Lower leg skin (tissue), 4 donors: ENCODE results near the gene TAF13. TPM values are rescaled to one million over a fixed set of nuclear protein-coding genes. Genes with fewer than 3 reads are reported as not detected.
A peak's percentile ranks its signal among the peaks of the same experiment; 100 is the strongest.

Experiments used
- DNase-seq, 2 donors: peaks; one replicate each; pipeline ENCODE4 v3.0.0-alpha.2; 2019; ENCODE audit warnings: low spot score in 2 of 2
- H3K4me3 ChIP-seq: fragments of 200-600 bp; sonication (generic); 2 replicates; pipeline ENCODE4 v1.5.1; 2017; ENCODE audit warnings: mild to moderate bottlenecking, low read depth; ENCODE audit not compliant: poor library complexity, severe bottlenecking
- CTCF ChIP-seq, 3 donors: fragments of 450-650 bp; IDR thresholded peaks; one replicate each; pipeline ENCODE4 v1.5.1; 2016; ENCODE audit warnings: antibody characterized with exemption in 3 of 3, mild to moderate bottlenecking in 3 of 3, moderate library complexity in 2 of 3
- POLR2A ChIP-seq, 2 donors: fragments of 450-650 bp; IDR thresholded peaks; one replicate each; pipeline ENCODE4 v1.6.1; 2016 to 2017; ENCODE audit warnings: antibody characterized with exemption in 2 of 2, mild to moderate bottlenecking in 1 of 2, moderate library complexity in 1 of 2
- WGBS, 2 donors: methylation state at CpG; one replicate each; pipeline ENCODE4 v1.1.5; 2018; 5-methylcytosine and 5-hydroxymethylcytosine counted together
- intact Hi-C: fragments of 100-400 bp; cut with DNase I; formaldehyde crosslinking; loops from one replicate; pipeline ENCODE4 v1.15.0; 2023; ENCODE audit warnings: low total_unique reads
- total RNA-seq, 4 donors: library from RNA; depleted of rRNA; stranded (reverse); fragments of >200 nt; gene quantifications; one replicate each; pipeline ENCODE4 v1.1.0, GENCODE V29; 2016

The TAF13 gene, protein sequence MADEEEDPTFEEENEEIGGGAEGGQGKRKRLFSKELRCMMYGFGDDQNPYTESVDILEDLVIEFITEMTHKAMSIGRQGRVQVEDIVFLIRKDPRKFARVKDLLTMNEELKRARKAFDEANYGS
- total RNA-seq, result 10 to 100 TPM; 22.2 to 28.9 (median 23.9) TPM

- intact Hi-C loops, result no loop called here
- WGBS, 2 donors, result 5% methylated on average over 36 to 39 of the region's 39 CpGs
- H3K4me3 ChIP-seq, result peak within 1 kb of the TSS; percentile 71
- peak; percentile 92 to 99 for DNase-seq
- TF ChIP-seq CTCF (IDR thresholded peaks at IDR 0.05) (no peak), POLR2A (IDR thresholded peaks at IDR 0.05) (peak in 1 of 2 donors; percentile 38)
These were observed at the start of gene TAF13 for GRCh38 chr1:109075531-109076490. TAF13 (minus strand) TSS chr1:109076003; CDS start chr1:109075947, 56 bp downstream.

GRCh38 chr1:109120356-109120755, 44.6 kb upstream of the TAF13 start:
- TF ChIP-seq POLR2A (IDR thresholded peaks at IDR 0.05), result no peak
- TF ChIP-seq CTCF (IDR thresholded peaks at IDR 0.05), result no peak
- no peak for DNase-seq
- 90 to 91% methylated on average over 5 of the region's 5 CpGs for WGBS, 2 donors
- intact Hi-C loops, result no loop called here
- H3K4me3 ChIP-seq, result no peak overlapping the region

DNA sequence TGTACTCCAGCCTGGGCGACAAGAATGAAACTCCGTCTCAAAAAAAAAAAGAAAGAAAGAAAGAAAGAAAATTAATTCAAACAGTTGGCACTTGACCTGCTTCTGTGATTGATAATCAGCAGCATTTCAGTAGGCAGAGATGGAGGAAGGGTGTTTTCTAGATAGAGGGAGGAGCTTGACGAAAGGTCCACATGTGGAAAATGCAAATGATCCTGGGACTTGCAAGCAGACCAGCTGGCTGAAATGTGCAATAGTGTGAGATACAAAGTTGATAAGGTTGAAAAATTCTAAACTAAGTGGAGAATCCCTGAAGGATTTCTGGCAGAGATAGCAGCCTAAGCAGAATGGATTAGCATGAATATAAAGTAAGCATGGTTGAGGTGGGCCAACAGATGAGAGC, 42.3 kb upstream of the TAF13 start:
- 77 to 91% methylated on average over 3 of the region's 3 CpGs for WGBS, 2 donors
- intact Hi-C loops, result no loop called here
- H3K4me3 ChIP-seq, result no peak overlapping the region
- DNase-seq, result no peak
- TF ChIP-seq CTCF (IDR thresholded peaks at IDR 0.05), result no peak
- no peak for TF ChIP-seq POLR2A (IDR thresholded peaks at IDR 0.05)

DNA sequence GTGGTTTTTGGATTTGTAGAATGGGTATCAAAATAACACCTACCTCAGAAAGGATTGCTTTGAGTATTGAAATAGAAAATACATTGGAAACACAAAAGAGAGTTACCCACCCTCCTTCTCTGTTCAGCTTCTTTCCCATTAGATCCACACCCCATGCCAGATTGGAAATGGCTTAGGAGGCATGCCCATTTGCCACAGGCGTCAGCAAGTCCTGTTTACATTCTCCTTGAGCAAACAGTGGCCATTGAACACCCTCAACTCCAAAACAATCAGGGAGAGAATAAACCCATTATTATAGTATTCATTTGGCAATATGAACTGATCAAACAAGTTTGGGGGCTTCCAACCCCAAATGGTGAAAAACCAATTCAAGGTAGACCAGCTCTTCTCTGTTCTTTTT, 40.5 kb upstream of the TAF13 start:
- intact Hi-C loops, result no loop called here
- TF ChIP-seq CTCF (IDR thresholded peaks at IDR 0.05) (no peak), POLR2A (IDR thresholded peaks at IDR 0.05) (no peak)
- 70 to 85% methylated on average over 1 of the region's 1 CpG for WGBS, 2 donors
- no peak overlapping the region for H3K4me3 ChIP-seq
- DNase-seq, result no peak

DNA sequence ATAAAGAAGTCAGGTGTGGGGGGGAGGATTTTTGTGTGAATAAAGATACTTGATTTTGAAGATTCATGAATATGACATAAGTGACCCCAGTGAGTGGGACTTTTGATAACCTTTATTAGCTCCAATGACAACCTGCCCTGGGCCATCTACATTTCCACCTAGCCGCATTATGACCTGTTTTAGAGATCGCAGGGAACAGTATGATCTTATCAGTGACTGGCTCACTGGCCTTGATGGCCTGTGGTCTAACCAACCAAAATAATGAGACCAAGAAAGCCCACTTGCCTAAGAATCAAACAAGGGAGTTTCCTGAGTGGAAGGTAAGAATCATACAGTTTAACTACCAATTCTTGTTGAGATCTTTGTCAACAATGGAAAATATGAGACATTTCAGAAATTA, 39.9 kb upstream of the TAF13 start:
- 96 to 98% methylated on average over 2 of the region's 2 CpGs for WGBS, 2 donors
- DNase-seq, result no peak
- TF ChIP-seq POLR2A (IDR thresholded peaks at IDR 0.05) (no peak), CTCF (IDR thresholded peaks at IDR 0.05) (no peak)
- intact Hi-C loops, result no loop called here
- H3K4me3 ChIP-seq, result no peak overlapping the region
